GM13976 (cell line): Measurements from ENCODE around the gene DNASE1L3.

ENCODE experiments used
- DNase-seq: peaks from one replicate; pipeline ENCODE4 v3.0.0; 2012; ENCODE audit warnings: low spot score
- CTCF ChIP-seq: IDR thresholded peaks from 2 replicates; pipeline ENCODE4 v1.5.1; 2012; ENCODE audit warnings: borderline replicate concordance, mild to moderate bottlenecking; ENCODE audit not compliant: insufficient read depth; ENCODE audit errors: extremely low read depth, missing control alignments, control extremely low read depth
- in situ Hi-C: fragments of 300-500 bp; cut with MboI; formaldehyde crosslinking; loops from one replicate; pipeline ENCODE4 v1.12.0; 2022; ENCODE audit warnings: low sequenced_read_pairs, mixed read lengths, inconsistent platforms; ENCODE audit not compliant: unreplicated experiment

DNASE1L3 gene

GRCh38 chr3:58191361-58191991 lies 19.3 kb downstream of the DNASE1L3 start:
- no peak for DNase-seq
- no peak for TF ChIP-seq CTCF
- in situ Hi-C loops = no loop called here

- in situ Hi-C loops = no loop called here
- TF ChIP-seq CTCF = no peak
- DNase-seq = no peak
Measured at GRCh38 chr3:58190882-58191281, 19.9 kb downstream of the DNASE1L3 start.

GRCh38 chr3:58190291-58190690 lies 20.5 kb downstream of the DNASE1L3 start:
- DNase-seq = no peak
- no peak for TF ChIP-seq CTCF

GRCh38 chr3:58189691-58190090 lies 21.1 kb downstream of the DNASE1L3 start:
- TF ChIP-seq CTCF = no peak
- no peak for DNase-seq
- in situ Hi-C loops = loop anchor here (5.0 to 10.0 kb wide), 3 partner anchors 33 to 345 kb away; partner anchors contain the start of gene ACOX2

More at GRCh38 chr3:58190291-58190690, 20.5 kb downstream of the DNASE1L3 start:
- in situ Hi-C loops = no loop called here

GRCh38 chr3:58188921-58189451 lies 21.8 kb downstream of the DNASE1L3 start:
- no peak for DNase-seq
- TF ChIP-seq CTCF = no peak
- in situ Hi-C loops = loop anchor here (5.0 to 10.0 kb wide), 3 partner anchors 33 to 346 kb away; partner anchors contain the start of gene ACOX2

- DNase-seq = no peak
- TF ChIP-seq CTCF = no peak
- in situ Hi-C loops = loop anchor here (5.0 to 10.0 kb wide), 3 partner anchors 34 to 347 kb away; partner anchors contain the start of gene ACOX2
Measured at GRCh38 chr3:58188173-58188564, 22.6 kb downstream of the DNASE1L3 start.
